T-helper 2 cell treated with Interferon-gamma antibody and Interleukin-4, amounts not matched to agents 5 μg/mL and 100 μg/mL, for 36 hours (primary cell): ENCODE measurements around the gene ZNF689.
A peak's percentile ranks its signal among the peaks of the same experiment; 100 is the strongest.

ENCODE experiments used
- DNase-seq: peaks from one replicate; pipeline ENCODE4 v3.0.0; 2021; ENCODE audit warnings: low spot score
- H3K27ac Mint-ChIP-seq: one replicate; pipeline ENCODE4 v1.8.0; 2021; ENCODE audit warnings: mild to moderate bottlenecking, mixed read lengths
- H3K27me3 Mint-ChIP-seq: one replicate; pipeline ENCODE4 v1.8.0; 2021; ENCODE audit warnings: low read depth, mixed read lengths
- H3K36me3 Mint-ChIP-seq: one replicate; pipeline ENCODE4 v1.8.0; 2021; ENCODE audit warnings: low read depth, mixed read lengths
- H3K4me1 Mint-ChIP-seq: one replicate; pipeline ENCODE4 v1.8.0; 2021; ENCODE audit warnings: low read depth, mixed read lengths
- H3K4me3 Mint-ChIP-seq: one replicate; pipeline ENCODE4 v1.8.0; 2022; ENCODE audit warnings: mild to moderate bottlenecking, moderate library complexity, mixed read lengths
- H3K9me3 Mint-ChIP-seq: one replicate; pipeline ENCODE4 v1.8.0; 2021; ENCODE audit warnings: mixed read lengths

Gene ZNF689

DNA sequence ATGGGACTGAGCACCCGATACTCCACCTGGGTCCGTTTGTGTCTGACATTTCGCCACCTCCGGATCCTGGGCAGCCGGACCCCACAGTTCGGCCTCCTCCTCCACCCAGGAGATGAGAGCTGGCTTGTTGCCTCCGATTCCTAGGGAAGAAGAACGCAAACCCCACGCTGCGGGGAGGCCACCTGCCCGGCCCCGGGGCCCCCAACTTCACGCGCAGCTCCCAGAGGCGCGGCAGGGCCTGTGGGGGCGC, 52.6 kb downstream of the ZNF689 start:
- Mint-ChIP-seq H3K4me3 (peak overlapping the region; percentile 86), H3K4me1 (peaks cover 42% of the 10 kb centered on the region), H3K9me3 (no peaks in the 10 kb centered on the region), H3K27ac (peak overlapping the region; percentile 87), H3K27me3 (no peaks in the 10 kb centered on the region), H3K36me3 (peaks cover 24% of the 10 kb centered on the region)
- DNase-seq, result no peak

DNA sequence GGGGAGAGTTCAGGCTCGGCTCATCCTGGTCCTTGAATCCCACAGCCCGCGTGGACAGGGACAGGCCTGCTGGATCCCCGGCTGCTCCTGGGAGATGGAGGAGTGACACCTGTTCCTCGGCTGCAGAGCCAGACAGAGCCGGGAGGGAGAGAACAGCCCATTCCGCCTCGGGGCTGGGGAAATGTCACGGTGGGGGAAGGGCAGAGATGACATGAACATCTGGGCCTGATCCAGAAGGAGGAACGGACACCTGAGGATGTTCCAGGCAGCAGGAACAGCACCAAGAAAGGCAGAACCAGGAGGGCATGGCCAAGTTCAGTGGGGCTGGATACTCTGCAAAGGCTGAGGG, 54.1 kb downstream of the ZNF689 start:
- peak overlapping the region; percentile 52 for H3K27ac Mint-ChIP-seq
- no peaks in the 10 kb centered on the region for H3K27me3 Mint-ChIP-seq
- DNase-seq, result no peak
- H3K9me3 Mint-ChIP-seq, result no peaks in the 10 kb centered on the region
- H3K36me3 Mint-ChIP-seq, result peaks cover 30% of the 10 kb centered on the region
- H3K4me3 Mint-ChIP-seq, result peak overlapping the region; percentile 86
- H3K4me1 Mint-ChIP-seq, result peaks cover 50% of the 10 kb centered on the region

DNA sequence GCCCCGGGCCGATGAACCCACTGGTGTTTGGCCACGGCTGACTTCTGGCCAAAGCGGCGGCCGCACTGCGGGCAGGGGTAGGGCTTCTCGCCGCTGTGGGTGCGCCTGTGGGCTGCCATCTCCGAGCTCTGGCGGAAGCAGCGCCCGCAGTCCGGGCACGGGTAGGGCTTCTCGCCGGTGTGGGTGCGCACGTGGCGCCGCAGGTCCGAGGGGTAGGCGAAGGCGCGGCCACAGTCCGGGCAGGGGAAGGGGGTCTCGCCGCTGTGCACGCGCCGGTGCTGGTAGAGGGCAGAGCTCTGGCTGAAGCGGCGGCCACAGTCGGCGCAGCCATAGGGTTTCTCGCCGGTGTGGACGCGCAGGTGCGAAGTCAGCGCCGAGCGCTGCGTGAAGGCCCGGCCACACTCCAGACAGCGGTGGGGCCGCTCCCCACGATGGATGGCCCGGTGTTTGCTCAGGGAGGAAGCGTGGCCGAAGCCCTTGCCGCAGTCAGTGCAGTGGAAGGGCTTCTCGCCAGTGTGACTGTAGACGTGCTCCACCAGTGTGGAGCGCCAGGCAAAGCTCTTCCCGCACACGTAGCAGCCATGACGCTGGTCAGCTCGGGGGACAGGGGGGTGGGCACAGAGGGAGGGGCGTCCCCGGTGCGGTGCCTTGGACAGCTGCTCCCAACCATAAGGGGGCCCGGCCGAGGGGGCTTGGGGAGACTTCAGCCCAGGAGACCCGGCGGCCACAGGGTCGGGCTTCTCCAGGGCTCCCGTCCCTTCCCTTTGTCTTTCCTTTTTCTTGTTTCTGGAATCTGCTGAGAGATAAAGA, 54.7 kb downstream of the ZNF689 start:
- Mint-ChIP-seq H3K4me3 (peak overlapping the region; percentile 86), H3K36me3 (peaks cover 30% of the 10 kb centered on the region), H3K27me3 (no peaks in the 10 kb centered on the region), H3K27ac (peak overlapping the region; percentile 52), H3K4me1 (peaks cover 51% of the 10 kb centered on the region), H3K9me3 (no peaks in the 10 kb centered on the region)
- no peak for DNase-seq

DNA sequence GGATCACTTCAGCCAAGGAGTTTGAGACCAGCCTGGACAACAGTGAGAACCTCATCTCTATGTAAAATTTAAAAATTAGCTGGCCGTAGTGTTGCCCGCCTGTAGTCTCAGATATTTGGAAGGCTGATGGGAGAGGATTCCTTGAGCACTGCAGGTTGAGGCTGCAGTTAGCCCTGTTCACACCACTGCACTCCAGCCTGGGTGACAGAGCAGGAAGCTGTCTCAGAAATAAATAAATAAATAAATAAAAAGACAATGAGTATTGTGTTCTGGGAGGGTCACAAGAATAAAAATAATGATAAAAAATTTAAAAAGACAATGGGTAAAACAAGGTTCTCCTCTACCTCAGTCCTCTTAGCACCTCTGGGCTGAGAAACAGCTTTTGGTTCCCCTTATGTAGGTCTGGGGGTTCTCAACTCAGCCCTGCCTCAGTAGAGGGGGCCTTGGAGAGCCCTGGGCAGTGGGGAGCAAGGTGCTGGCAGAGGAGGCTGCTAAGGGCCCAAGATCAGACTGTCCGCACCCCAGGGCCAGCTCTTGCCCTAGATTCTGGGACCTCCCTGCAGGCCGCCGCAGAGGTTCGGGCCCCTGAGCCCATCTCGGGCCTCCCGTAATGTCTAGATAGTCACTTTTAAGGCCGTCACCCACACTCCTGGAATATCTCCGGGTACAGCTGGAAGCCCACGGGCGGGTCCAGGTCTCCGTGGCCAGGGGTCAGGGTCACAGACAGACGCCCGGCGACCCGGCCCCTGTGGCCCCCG, 55.5 kb downstream of the ZNF689 start:
- H3K4me3 Mint-ChIP-seq, result no peak overlapping the region

DNA sequence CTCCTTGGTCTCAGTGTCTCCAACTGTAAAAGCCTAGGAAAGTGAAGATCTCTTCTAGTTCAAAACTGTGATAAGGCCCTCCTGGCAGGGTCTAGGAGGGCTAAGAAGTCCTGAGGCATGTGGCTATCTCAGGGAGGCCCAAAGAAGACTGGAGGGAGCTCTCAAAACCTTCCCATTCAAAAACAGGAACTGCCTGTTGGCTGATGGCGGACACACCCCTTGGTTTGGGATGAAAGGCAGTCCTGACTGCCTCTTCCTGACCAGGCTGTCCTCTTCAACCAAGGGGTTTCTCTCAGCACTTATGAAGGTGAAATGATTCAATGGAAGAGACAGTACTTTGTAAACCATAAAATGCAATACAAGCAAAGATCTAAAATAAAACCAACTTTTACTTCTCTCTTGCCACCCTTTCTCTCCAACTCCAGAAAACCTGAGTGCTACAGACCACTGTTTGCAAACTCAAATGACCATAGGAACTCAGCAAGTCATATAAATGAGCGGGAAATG, 56.7 kb downstream of the ZNF689 start:
- Mint-ChIP-seq H3K27me3 (no peaks in the 10 kb centered on the region), H3K9me3 (no peaks in the 10 kb centered on the region), H3K27ac (peak overlapping the region; percentile 92), H3K4me3 (peak overlapping the region; percentile 70), H3K4me1 (peaks cover 50% of the 10 kb centered on the region), H3K36me3 (peaks cover 33% of the 10 kb centered on the region)
- no peak for DNase-seq

More for the DNA sequence above, 55.5 kb downstream of the ZNF689 start:
- Mint-ChIP-seq H3K9me3 (no peaks in the 10 kb centered on the region), H3K36me3 (peaks cover 30% of the 10 kb centered on the region), H3K4me1 (peaks cover 51% of the 10 kb centered on the region), H3K27me3 (no peaks in the 10 kb centered on the region), H3K27ac (peak overlapping the region; percentile 26)
- DNase-seq, result no peak

DNA sequence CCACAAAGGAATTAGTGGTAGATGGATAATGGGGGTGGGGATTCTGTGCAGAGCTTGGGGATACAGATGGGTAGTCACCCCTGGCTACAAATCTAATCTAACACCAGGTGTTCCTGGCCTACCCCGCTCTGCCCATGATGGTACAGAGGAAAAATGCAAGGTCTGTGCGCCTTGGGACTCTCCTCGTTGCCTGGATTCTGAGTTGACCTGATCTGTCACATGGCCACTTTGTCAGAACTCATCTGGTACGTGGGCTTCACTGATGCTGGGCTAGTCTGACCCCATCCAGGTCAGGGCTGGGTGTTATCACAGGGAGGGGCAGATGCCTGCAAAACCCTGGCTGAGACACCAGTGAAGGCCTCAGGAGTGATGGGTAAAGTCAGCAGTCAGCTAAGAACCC, 57.2 kb downstream of the ZNF689 start:
- H3K27me3 Mint-ChIP-seq, result no peaks in the 10 kb centered on the region
- H3K27ac Mint-ChIP-seq, result peak overlapping the region; percentile 92
- H3K36me3 Mint-ChIP-seq, result peaks cover 34% of the 10 kb centered on the region
- no peaks in the 10 kb centered on the region for H3K9me3 Mint-ChIP-seq
- peaks cover 50% of the 10 kb centered on the region for H3K4me1 Mint-ChIP-seq
- DNase-seq, result no peak
- peak overlapping the region; percentile 70 for H3K4me3 Mint-ChIP-seq
